ENCODE results near the gene PIGS. TPM values are rescaled to one million over a fixed set of nuclear protein-coding genes. Genes with fewer than 3 reads are reported as not detected.

PIGS gene
- total and polyA plus RNA-seq, 2 of the 13 experiments (the other 11 are each of a cell fraction or from before 2014, with no cell fraction given): 31.7 to 42.6 TPM

GRCh38 chr17:28547623-28548416, 23.5 kb downstream of the PIGS start (continued):
- TF ChIP-seq SP1 (IDR thresholded peaks at IDR 0.05): no peak
- no peak for TF ChIP-seq SP1 (CRISPR knock-in tag; IDR thresholded peaks at IDR 0.05)
- no peak for TF ChIP-seq THYN1 (CRISPR knock-in tag; IDR thresholded peaks at IDR 0.05; ENCODE audit: borderline replicate concordance, low read depth)
- no peak for TF ChIP-seq ATF7 (IDR thresholded peaks at IDR 0.05)
- no peak for TF ChIP-seq ATF7 (CRISPR knock-in tag; IDR thresholded peaks at IDR 0.05)
- no peak for TF ChIP-seq KLF16 (CRISPR knock-in tag; IDR thresholded peaks at IDR 0.05)
- peak; percentile 58 for TF ChIP-seq KDM2A (CRISPR knock-in tag; IDR thresholded peaks at IDR 0.05; ENCODE audit: borderline replicate concordance, low read depth)
- peak; percentile 91 for TF ChIP-seq XRCC5 (optimal IDR thresholded peaks at IDR 0.05; ENCODE audit: low read length)
- TF ChIP-seq ZNF331 (CRISPR knock-in tag; IDR thresholded peaks at IDR 0.05): no peak
- TF ChIP-seq PLRG1 (conservative IDR thresholded peaks at IDR 0.05): no peak
- no peak for TF ChIP-seq ARNT (IDR thresholded peaks at IDR 0.05)
- 0 out of 2 replicates have a peak, but pooled peaks have one; percentile 12 for TF ChIP-seq KDM5B (CRISPR knock-in tag; IDR thresholded peaks at IDR 0.05; ENCODE audit: borderline replicate concordance)
- TF ChIP-seq ZNF850 (CRISPR knock-in tag; conservative IDR thresholded peaks at IDR 0.05): no peak
- TF ChIP-seq PLSCR1 (CRISPR knock-in tag; IDR thresholded peaks at IDR 0.05; ENCODE audit: borderline replicate concordance): no peak
- TF ChIP-seq TEF (CRISPR knock-in tag; IDR thresholded peaks at IDR 0.05): no peak
- TF ChIP-seq MEIS1 (CRISPR knock-in tag; IDR thresholded peaks at IDR 0.05; ENCODE audit: borderline replicate concordance): no peak
- no peak for TF ChIP-seq EP300 (IDR thresholded peaks at IDR 0.05; ENCODE audit: low read depth in 2 of 2, low read length in 2 of 2)
- TF ChIP-seq EP300 (CRISPR knock-in tag; IDR thresholded peaks at IDR 0.05; ENCODE audit: borderline replicate concordance): no peak
